HG03354 (cell line): ENCODE measurements around the gene LAPTM5.
A peak's percentile ranks its signal among the peaks of the same experiment; 100 is the strongest.

Experiments used
- ATAC-seq: cut with Tn5 transposase; IDR thresholded peaks from one replicate; pipeline ENCODE4 v1.9.1; 2021; ENCODE audit warnings: mild to moderate bottlenecking; ENCODE audit not compliant: unreplicated experiment, poor library complexity, severe bottlenecking

The LAPTM5 gene

DNA sequence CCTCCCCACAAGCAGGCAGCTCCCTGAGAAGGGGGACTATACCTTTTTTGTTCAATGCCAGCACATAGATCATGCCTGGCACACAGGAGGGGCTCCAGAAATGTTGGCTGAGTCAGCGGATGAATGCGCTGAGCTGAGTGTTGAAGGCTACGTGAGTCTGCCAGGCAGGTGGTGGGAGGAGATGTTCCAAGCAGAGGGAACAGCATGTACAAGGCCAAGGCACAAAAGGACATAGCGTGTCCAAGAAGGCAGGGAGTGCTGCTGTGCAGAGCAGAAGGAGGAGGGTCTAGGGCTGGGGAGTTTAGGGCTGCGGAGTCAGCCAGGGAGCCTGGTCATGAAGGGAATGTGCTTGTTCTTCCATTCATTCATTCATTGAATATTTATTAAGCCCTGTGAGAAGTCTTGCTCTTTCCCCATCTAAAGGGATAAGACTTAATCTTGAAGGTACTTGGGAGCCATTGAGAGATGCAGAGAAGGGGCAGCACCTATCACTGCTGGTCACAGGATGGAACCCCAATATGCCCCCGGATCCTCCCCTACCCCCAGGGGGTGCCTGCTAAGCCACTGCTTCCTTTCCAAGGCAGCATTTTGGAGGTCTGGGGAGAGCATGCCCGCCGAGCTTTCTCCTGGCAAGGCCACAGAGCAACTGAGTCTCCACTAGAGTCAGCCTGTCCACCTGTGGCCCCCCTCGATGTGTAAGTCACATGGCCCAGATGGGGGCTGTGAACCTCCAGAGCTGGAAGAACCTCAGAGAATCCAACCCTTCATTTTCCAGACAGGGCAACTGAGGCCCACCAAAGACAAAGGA, 31.2 kb upstream of the LAPTM5 start:
- no peak for ATAC-seq

DNA sequence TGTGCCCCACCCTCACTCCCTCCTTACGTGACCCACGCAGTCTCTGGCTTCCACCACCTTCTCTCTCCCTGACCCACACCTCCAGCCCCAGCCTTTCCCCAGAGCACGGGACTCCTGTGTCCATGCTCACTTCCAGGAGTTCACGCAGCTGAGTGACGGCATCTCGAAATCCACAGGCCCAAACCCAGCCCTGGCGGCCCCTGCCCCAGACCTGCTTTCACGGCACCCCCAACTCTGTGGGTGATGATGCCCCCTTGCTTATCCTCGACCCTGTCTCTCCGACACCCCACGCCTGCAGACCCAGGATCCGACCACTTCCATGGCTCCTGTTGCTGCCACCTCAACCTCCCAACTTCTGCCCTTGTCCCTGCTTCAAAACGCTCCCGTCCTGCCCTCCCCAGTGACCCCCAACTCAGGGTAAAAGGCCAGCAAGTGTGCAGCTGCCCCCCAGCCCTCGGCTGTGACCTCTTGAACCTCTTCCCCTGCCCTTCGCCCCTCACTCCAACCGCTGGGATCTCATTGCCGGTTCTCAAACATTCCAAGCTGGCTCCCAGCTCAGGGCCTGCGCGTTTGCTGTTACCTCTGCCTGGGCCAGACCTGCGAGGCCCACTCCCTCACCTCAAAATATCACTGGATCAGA, 30.4 kb upstream of the LAPTM5 start:
- ATAC-seq: no peak

DNA sequence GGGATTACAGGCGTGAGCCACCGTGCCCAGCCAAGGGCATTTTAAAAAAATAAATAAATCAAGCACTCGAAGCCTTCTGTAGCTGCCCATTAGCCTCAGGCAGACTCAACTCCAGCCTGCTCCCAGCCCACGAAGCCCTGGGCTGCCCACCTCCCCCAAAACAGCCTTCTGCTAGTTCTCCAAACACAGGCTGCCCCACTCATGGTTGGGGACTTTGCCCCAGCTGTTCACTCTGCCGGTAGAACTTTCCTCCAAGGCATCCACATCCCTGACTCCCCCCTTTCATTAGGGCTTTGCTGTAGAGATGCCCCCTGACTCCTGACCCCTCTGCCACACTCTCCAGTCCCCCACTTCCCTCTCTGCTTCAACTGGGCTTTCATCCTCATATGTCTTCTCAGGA, 29.7 kb upstream of the LAPTM5 start:
- ATAC-seq: no peak

DNA sequence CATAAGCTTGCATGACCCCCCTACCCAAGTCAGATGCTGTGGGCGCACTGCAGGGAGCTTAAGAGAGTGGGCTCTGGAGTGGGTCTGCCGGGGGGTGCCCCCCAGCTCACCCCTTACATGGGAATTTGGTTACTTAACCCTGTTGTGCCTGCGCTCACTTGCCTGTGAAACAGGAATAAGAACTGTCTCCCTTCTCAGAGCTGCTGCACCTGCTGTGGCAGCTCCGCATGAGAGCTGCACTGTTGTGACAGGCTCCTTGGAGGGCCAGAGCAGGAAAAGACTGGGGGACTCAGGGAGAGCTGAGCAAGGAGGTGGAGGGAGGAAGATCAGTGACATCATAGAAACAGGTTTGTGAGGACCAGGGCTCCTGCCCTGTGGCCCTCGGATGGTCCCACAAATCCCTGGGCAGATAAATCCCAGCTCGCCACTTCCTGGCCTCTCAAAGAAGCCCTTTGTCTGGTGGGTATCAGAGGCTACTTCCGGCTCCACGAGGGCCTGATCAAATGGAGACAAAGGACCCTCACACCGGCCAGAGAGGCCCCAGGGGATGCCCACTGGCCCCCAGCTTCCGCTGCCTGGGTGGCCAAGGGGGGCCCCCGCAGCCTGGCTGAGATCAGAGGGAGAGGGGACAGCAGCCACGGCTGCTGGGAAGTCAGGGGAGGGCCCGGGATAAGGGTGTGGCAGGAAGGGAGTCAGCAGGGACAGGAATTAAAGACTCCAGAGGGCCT, 28.9 kb upstream of the LAPTM5 start:
- ATAC-seq: no peak

DNA sequence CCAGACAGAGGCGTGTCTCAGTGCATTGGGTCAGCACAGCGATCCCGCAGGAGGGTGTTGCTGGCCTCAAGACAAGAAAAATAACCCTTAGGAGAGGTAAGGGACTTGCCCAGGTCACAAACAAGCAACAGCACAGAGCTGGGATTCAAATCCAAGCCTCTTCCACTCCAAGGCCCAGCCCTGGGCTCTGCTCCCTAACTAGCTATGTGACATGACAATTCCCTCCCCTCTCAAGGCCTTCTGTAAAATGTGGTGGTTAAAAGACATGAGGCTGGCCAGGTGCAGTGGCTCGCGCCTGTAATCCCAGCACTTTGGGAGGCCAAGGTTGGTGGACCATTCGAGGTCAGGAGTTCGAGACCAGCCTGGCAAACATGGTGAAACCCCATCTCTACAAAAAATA, 28.1 kb upstream of the LAPTM5 start:
- ATAC-seq: no peak

GRCh38 chr1:30785181-30785580, 27.6 kb upstream of the LAPTM5 start:
- ATAC-seq: no peak

DNA sequence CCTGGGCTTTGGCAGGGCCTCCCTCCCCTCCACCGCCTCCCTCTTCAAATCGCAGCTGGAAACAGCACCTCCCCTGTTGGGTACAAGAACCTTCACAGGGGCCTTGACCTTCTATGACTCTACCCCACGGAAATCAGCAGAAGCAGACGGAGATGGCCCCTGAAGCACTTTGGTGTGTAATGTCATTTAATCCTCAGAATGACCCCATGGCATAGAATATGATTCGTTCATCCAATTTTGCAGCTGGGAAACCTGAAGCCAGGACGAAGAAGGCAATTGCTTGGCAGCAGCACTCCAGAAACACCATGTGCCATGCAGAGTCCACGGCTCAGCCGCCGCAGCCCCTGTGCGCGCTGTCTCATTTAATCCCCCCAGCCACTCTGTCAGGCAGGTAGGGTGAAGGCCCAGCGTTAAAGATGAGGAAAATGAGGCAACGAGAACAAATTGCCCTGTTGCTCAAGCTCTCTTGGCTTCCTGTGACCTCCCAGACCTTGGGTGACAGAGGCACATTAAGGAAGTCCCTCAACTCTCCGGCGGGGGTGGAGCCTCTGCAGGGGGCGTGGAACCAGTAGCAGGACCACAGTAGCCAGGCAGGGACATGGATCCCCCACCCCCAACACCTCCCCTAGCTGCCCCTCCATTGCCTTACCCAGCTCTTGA, 25.8 kb upstream of the LAPTM5 start:
- no peak for ATAC-seq

- peak; percentile 47 for ATAC-seq
Observed at GRCh38 chr1:30782361-30783255, 25.0 kb upstream of the LAPTM5 start.

DNA sequence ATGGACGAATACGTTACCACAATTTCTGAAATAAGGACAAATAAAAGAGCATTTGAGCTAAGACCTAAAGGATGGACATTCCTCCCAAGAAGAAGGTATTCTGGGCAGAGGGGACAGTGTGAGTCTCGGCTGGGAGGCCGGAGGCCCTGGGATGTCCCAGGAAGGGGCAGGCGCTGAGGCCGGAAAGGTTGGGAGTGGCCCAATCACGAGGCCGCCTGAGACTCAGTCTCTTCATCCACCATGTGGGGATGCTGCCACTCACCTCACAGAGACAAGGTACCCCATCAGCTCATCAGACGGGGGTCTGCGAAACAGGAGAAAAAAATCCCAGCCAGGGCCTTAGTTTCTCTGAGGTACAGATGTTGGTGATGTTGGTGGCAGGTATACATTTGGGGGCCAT, 24.3 kb upstream of the LAPTM5 start:
- ATAC-seq: no peak

GRCh38 chr1:30780409-30780808, 22.8 kb upstream of the LAPTM5 start:
- no peak for ATAC-seq

GRCh38 chr1:30779294-30780071, 21.9 kb upstream of the LAPTM5 start:
- peak; percentile 67 for ATAC-seq

GRCh38 chr1:30778979-30779293, 21.4 kb upstream of the LAPTM5 start:
- ATAC-seq: no peak

GRCh38 chr1:30778154-30778978, 20.8 kb upstream of the LAPTM5 start:
- ATAC-seq: no peak

GRCh38 chr1:30777904-30778153, 20.3 kb upstream of the LAPTM5 start:
- no peak for ATAC-seq

DNA sequence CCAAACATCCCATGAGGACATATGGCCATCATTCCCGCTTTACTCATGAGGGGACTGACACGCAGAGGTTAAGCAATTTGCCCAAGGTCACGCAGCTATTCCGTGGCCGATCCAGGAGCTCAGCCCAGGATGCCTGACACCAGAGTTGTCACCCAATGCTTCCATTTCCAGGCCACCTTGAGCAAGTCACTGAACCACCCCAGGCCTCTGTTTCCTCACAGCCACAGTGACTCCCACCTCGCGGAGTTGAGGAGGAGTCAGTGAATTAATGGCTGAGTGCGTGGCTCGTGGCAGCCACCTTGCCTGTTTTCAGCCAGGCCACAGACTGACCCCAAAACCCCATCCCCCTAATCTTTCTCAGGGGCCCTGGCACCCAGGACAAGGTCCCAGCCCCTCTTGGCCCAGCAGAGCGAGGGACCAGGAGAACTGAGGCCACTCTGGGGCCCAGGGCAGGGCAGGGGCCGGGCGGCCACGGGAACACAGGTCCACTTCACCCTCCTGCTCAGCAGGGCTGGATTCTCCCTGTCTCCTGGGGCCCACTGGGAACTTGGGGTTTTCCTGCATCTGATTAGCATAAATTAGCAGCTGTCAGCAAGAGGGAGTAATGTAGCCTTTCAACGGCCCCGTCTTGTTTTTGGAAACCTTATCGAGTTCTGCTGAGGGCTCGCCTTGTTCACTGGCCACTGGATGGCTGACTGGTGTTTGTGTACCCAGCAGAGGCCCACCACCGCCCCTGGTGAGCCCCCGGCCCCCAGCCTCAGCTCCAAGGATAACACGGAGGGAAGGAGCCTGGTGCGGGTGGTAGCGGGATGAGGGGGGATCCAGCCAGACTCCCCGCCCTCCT, 19.7 kb upstream of the LAPTM5 start:
- no peak for ATAC-seq

- no peak for ATAC-seq
Observed at GRCh38 chr1:30776097-30777059, 18.8 kb upstream of the LAPTM5 start.
